Smooth muscle cell (in vitro differentiated cells): Measurements from ENCODE around the gene SLC2A14. TPM values are rescaled to one million over a fixed set of nuclear protein-coding genes. Genes with fewer than 3 reads are reported as not detected.
"Not testable (repeated sequence)": the region's sequence is repeated elsewhere in the genome, so short reads cannot be mapped to it uniquely, and the experiment has no call there.

ENCODE experiments used
- DNase-seq: peaks from one replicate; lab custom pipeline; 2025; ENCODE audit not compliant: unreplicated experiment; lab: John Stamatoyannopoulos, UW
- H2AFZ ChIP-seq: fragments of 200-600 bp; sonication (generic); 2 replicates; pipeline ENCODE4 v1.6.0; 2016; ENCODE audit warnings: antibody characterized with exemption, low read depth, mild to moderate bottlenecking
- H3F3A ChIP-seq: fragments of 200-600 bp; sonication (generic); 2 replicates; pipeline ENCODE4 v1.6.0; 2017; ENCODE audit warnings: antibody characterized with exemption, low read depth
- H3K27ac ChIP-seq: fragments of 200-600 bp; sonication (generic); 2 replicates; pipeline ENCODE4 v1.5.1; 2016; ENCODE audit warnings: low read depth, mild to moderate bottlenecking
- H3K27me3 ChIP-seq: fragments of 200-600 bp; sonication (generic); 2 replicates; pipeline ENCODE4 v1.6.1; 2016; ENCODE audit warnings: low read depth, mild to moderate bottlenecking
- H3K36me3 ChIP-seq: fragments of 200-600 bp; sonication (generic); 2 replicates; pipeline ENCODE4 v1.5.1; 2016; ENCODE audit warnings: low read depth
- H3K4me1 ChIP-seq: fragments of 200-600 bp; sonication (generic); 2 replicates; pipeline ENCODE4 v1.5.1; 2016; ENCODE audit warnings: low read depth
- H3K4me2 ChIP-seq: fragments of 200-600 bp; sonication (generic); 2 replicates; pipeline ENCODE4 v1.6.0; 2016; ENCODE audit warnings: mild to moderate bottlenecking
- H3K4me3 ChIP-seq: fragments of 200-600 bp; sonication (generic); 2 replicates; pipeline ENCODE4 v1.5.1; 2016; ENCODE audit warnings: mild to moderate bottlenecking
- H3K79me2 ChIP-seq: fragments of 200-600 bp; sonication (generic); 2 replicates; pipeline ENCODE4 v1.6.0; 2016; ENCODE audit warnings: low read depth, mild to moderate bottlenecking
- H3K9ac ChIP-seq: fragments of 200-600 bp; sonication (generic); 2 replicates; pipeline ENCODE4 v1.6.0; 2016; ENCODE audit warnings: low read depth
- H3K9me3 ChIP-seq: fragments of 200-600 bp; sonication (generic); replicated peaks from 2 replicates; pipeline ENCODE4 v1.5.1; 2016; ENCODE audit warnings: low read depth
- H4K20me1 ChIP-seq: fragments of 200-600 bp; sonication (generic); 2 replicates; pipeline ENCODE4 v1.6.0; 2016; ENCODE audit warnings: low read depth
- CTCF ChIP-seq: fragments of 200-600 bp; sonication (generic); IDR thresholded peaks from 2 replicates; pipeline ENCODE4 v1.5.1; 2017; ENCODE audit warnings: borderline replicate concordance, mild to moderate bottlenecking, antibody characterized with exemption; ENCODE audit not compliant: insufficient read depth, poor library complexity, severe bottlenecking
- WGBS: methylation state at CpG from one replicate; pipeline ENCODE4 v1.1.7; 2016; ENCODE audit warnings: low lambda C conversion rate; 5-methylcytosine and 5-hydroxymethylcytosine counted together
- polyA plus RNA-seq: library from polyadenylated mRNA; unstranded; fragments of >200 nt; fragmentation: Nextera tagmentation; extraction: Ambion mirVana; gene quantifications from 2 replicates; pipeline ENCODE4 v1.2.1, GENCODE V29; 2016
- total RNA-seq: library from RNA; depleted of rRNA; stranded (reverse); fragments of >200 nt; gene quantifications from 2 replicates; pipeline ENCODE4 v1.2.3, GENCODE V29; 2014

The SLC2A14 gene
- total and polyA plus RNA-seq, 2 experiments from 2014 or later, result 2.8 to 8.1 TPM

- H3F3A ChIP-seq, H3K4me2 ChIP-seq, H3K27me3 ChIP-seq, H3K4me3 ChIP-seq, H3K9ac ChIP-seq, H3K79me2 ChIP-seq, H3K9me3 ChIP-seq, DNase-seq, H2AFZ ChIP-seq, H3K36me3 ChIP-seq, H4K20me1 ChIP-seq: not testable (repeated sequence)
- 52% methylated on average over 2 of the region's 2 CpGs for WGBS
- H3K4me1 ChIP-seq, result peaks cover 23% of the 10 kb centered on the region
- H3K27ac ChIP-seq, result peak overlapping the region; percentile 65
These were observed 24.7 kb downstream of the SLC2A14 start for GRCh38 chr12:7848098-7848422.

- not testable (repeated sequence) for H3K4me2 ChIP-seq, H3F3A ChIP-seq, DNase-seq, H3K9ac ChIP-seq, H3K36me3 ChIP-seq, H3K79me2 ChIP-seq, H3K27me3 ChIP-seq, H4K20me1 ChIP-seq, H3K9me3 ChIP-seq, H2AFZ ChIP-seq, H3K4me3 ChIP-seq
- Histone ChIP-seq H3K27ac (peak overlapping the region; percentile 65), H3K4me1 (peaks cover 19% of the 10 kb centered on the region)
- 56% methylated on average over 3 of the region's 4 CpGs for WGBS
These were observed 25.3 kb downstream of the SLC2A14 start for GRCh38 chr12:7847226-7848097.

- 36% methylated on average over 5 of the region's 5 CpGs for WGBS
- Histone ChIP-seq H2AFZ (peak overlapping the region; percentile 62), H3K79me2 (no peaks in the 10 kb centered on the region), H3K4me1 (no peaks in the 10 kb centered on the region), H3K9ac (peak overlapping the region; percentile 22), H3K9me3 (no peaks in the 10 kb centered on the region), H4K20me1 (no peaks in the 10 kb centered on the region), H3K4me2 (peak overlapping the region; percentile 77), H3F3A (no peaks in the 10 kb centered on the region), H3K4me3 (peak overlapping the region; percentile 23), H3K27me3 (no peaks in the 10 kb centered on the region), H3K27ac (peak overlapping the region; percentile 68), H3K36me3 (no peaks in the 10 kb centered on the region)
- TF ChIP-seq CTCF, result no peak
- no peak for DNase-seq
These were observed 28.6 kb downstream of the SLC2A14 start for GRCh38 chr12:7844116-7844515.

- not testable (repeated sequence) for H3K9me3 ChIP-seq, H4K20me1 ChIP-seq, H3K36me3 ChIP-seq, H3K27me3 ChIP-seq, H3K79me2 ChIP-seq, DNase-seq, H3K4me1 ChIP-seq, H3F3A ChIP-seq
- H3K27ac ChIP-seq, result peak overlapping the region; percentile 68
- H3K4me3 ChIP-seq, result peak overlapping the region; percentile 23
- 20% methylated on average over 4 of the region's 9 CpGs for WGBS
- peak overlapping the region; percentile 22 for H3K9ac ChIP-seq
- H3K4me2 ChIP-seq, result peak overlapping the region; percentile 77
- peak overlapping the region; percentile 62 for H2AFZ ChIP-seq
These were observed 29.1 kb downstream of the SLC2A14 start for GRCh38 chr12:7843583-7843982.

- H3K27me3 ChIP-seq, result not testable (repeated sequence)
These were observed 29.6 kb downstream of the SLC2A14 start for GRCh38 chr12:7843149-7843548.

GRCh38 chr12:7842444-7842843 lies 30.3 kb downstream of the SLC2A14 start:
- WGBS, result 80% methylated on average over 9 of the region's 9 CpGs
- not testable (repeated sequence) for H3K9ac ChIP-seq, H4K20me1 ChIP-seq, H3K79me2 ChIP-seq, DNase-seq, H2AFZ ChIP-seq, H3K9me3 ChIP-seq, H3K27me3 ChIP-seq, H3F3A ChIP-seq, H3K4me3 ChIP-seq, H3K4me1 ChIP-seq, H3K36me3 ChIP-seq
- H3K4me2 ChIP-seq, result peak overlapping the region; percentile 50
- H3K27ac ChIP-seq, result peak overlapping the region; percentile 52

More at GRCh38 chr12:7843149-7843548, 29.6 kb downstream of the SLC2A14 start:
- H3K4me1 ChIP-seq, H3K9ac ChIP-seq, H3K9me3 ChIP-seq, H3F3A ChIP-seq, H2AFZ ChIP-seq, H4K20me1 ChIP-seq, H3K79me2 ChIP-seq, DNase-seq, H3K36me3 ChIP-seq: not testable (repeated sequence)
- WGBS, result 0% methylated on average over 2 of the region's 8 CpGs
- H3K4me3 ChIP-seq, result peak overlapping the region; percentile 3
- peak overlapping the region; percentile 52 for H3K27ac ChIP-seq
- H3K4me2 ChIP-seq, result peak overlapping the region; percentile 50

GRCh38 chr12:7839848-7840247 lies 32.9 kb downstream of the SLC2A14 start:
- H2AFZ ChIP-seq, H3K79me2 ChIP-seq, H4K20me1 ChIP-seq, H3F3A ChIP-seq, H3K4me1 ChIP-seq, H3K9me3 ChIP-seq, H3K27me3 ChIP-seq, DNase-seq, H3K36me3 ChIP-seq, H3K4me3 ChIP-seq, H3K9ac ChIP-seq, H3K4me2 ChIP-seq, H3K27ac ChIP-seq: not testable (repeated sequence)
- 67% methylated on average over 6 of the region's 7 CpGs for WGBS

- H3K4me2 ChIP-seq, H3F3A ChIP-seq, H3K79me2 ChIP-seq, H3K27me3 ChIP-seq, H3K9me3 ChIP-seq, H3K27ac ChIP-seq, H3K36me3 ChIP-seq, H3K4me1 ChIP-seq, H2AFZ ChIP-seq, H4K20me1 ChIP-seq, DNase-seq, H3K9ac ChIP-seq, H3K4me3 ChIP-seq: not testable (repeated sequence)
- WGBS, result 57% methylated on average over 8 of the region's 10 CpGs
These were observed 33.5 kb downstream of the SLC2A14 start for GRCh38 chr12:7839226-7839625.
